GM06990 (cell line): ENCODE results near the gene KLB.

Source experiments
- DNase-seq: peaks from one replicate; pipeline ENCODE4 v3.0.0-alpha.2; 2011; ENCODE audit not compliant: insufficient read length; ENCODE audit errors: extremely low read depth
- H3K27me3 ChIP-seq: replicated peaks from 2 replicates; pipeline ENCODE4 v1.6.0; 2011; ENCODE audit warnings: low read length; ENCODE audit not compliant: control insufficient read depth, insufficient read depth
- H3K36me3 ChIP-seq: 2 replicates; pipeline ENCODE4 v1.5.1; 2011; ENCODE audit warnings: low read length; ENCODE audit not compliant: control insufficient read depth, insufficient read depth
- H3K4me3 ChIP-seq: replicated peaks from 2 replicates; pipeline ENCODE4 v1.5.1; 2011; ENCODE audit warnings: low read depth, mild to moderate bottlenecking, control low read depth, low read length
- CTCF ChIP-seq: IDR thresholded peaks from 2 replicates; pipeline ENCODE4 v1.5.1; 2011; ENCODE audit warnings: low read length, control low read depth, mild to moderate bottlenecking, inconsistent platforms; ENCODE audit not compliant: insufficient read depth, poor library complexity, severe bottlenecking

The KLB gene

DNA sequence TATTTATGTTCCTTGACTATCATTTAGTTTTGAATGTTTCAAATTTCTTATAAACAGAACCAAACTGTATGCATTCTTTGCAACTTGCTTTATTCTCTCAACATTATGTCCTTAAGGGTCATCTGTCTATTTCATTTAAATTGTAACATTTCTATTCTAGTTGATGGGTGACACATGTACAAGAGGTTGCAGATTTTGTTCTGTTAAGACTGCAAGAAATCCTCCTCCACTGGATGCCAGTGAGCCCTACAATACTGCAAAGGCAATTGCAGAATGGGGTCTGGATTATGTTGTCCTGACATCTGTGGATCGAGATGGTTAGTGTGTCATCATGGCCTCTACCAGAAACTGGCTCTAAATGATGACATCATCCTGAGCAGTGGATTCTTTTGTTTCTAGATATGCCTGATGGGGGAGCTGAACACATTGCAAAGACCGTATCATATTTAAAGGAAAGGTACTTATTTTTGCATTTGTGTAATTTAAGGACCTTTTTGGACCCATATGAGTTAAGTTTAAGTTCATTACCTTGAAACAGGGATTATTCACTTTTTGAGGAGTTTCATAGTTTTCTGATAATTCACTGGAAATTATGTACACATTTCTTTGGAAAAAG lies 58.3 kb downstream of the KLB start:
- TF ChIP-seq CTCF = no peak
- Histone ChIP-seq H3K4me3 (no peak overlapping the region), H3K27me3 (no peaks in the 10 kb centered on the region), H3K36me3 (peaks cover 9% of the 10 kb centered on the region)
- no peak for DNase-seq

GRCh38 chr4:39466747-39467146 lies 60.0 kb downstream of the KLB start:
- Histone ChIP-seq H3K27me3 (no peaks in the 10 kb centered on the region), H3K36me3 (peaks cover 9% of the 10 kb centered on the region), H3K4me3 (no peak overlapping the region)
- no peak for TF ChIP-seq CTCF
- DNase-seq = no peak

DNA sequence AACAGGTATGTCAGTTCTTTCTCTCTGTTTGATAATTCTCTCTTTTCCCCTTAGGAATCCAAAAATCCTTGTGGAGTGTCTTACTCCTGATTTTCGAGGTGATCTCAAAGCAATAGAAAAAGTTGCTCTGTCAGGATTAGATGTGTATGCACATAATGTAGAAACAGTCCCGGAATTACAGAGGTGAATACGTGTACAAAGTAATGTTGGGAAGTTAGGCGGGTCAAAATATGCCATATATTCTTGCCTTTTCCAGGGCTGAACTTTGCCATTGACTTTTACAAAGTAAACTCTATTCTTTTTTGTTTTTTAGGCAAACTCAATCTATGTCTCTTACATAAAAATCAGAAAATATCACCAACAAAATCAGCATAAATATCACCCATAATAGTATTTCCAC lies 60.7 kb downstream of the KLB start:
- H3K27me3 ChIP-seq = no peaks in the 10 kb centered on the region
- H3K4me3 ChIP-seq = no peak overlapping the region
- H3K36me3 ChIP-seq = peaks cover 9% of the 10 kb centered on the region
- no peak for DNase-seq
- TF ChIP-seq CTCF = no peak

DNA sequence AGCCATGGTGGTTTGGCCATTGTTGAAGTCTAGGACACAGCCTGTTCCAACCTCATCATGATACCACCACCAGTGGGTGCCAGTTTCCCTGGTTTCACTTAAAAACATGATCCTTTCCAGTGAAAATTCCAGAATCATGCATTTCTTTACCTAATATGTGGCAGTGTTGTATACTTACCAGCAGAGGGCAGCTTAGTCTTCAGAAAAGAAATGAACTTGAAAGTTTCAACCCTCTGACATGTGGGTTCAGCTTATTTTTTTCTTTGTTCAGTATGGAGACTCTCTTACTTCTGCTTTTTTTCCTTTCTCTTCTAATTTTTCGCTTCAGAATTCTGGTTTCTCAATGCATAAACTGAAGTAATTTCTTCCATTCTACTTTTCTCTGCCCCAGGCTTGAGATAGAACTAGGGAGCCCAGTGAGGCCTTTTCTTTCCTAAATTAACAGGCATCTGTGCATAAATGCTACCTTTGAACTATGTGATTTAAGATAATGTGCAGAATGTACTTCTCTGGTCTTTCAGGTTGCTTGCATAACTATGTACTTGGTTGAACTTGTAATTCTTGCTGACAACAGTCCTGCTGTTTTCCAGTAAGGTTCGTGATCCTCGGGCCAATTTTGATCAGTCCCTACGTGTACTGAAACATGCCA lies 62.8 kb downstream of the KLB start:
- peak; percentile 67 for TF ChIP-seq CTCF
- Histone ChIP-seq H3K36me3 (peaks cover 4% of the 10 kb centered on the region; the same call in 1 of the 2 replicates), H3K4me3 (no peak overlapping the region), H3K27me3 (no peaks in the 10 kb centered on the region)
- DNase-seq = peak; percentile 69

DNA sequence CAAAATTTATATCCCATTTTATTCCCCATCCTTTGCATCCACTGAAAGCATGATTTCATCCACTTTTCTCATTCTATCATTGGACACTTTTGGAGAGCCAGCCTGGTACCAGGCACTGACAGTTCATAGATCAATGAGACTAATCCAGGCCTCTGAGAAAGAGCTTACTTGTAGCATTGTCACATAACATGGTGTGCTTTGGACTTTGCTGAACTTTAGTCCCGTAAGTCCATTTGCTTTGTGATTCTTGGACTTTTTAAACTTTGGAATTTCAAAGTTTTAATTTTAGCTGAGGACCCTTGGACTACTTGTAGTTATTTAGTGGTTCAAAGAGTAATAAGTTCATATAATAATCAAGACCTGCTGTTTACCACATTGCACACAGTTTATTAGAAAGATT lies 63.7 kb downstream of the KLB start:
- TF ChIP-seq CTCF = no peak
- DNase-seq = no peak
- Histone ChIP-seq H3K36me3 (peaks cover 4% of the 10 kb centered on the region; the same call in 1 of the 2 replicates), H3K27me3 (no peaks in the 10 kb centered on the region), H3K4me3 (no peak overlapping the region)
